ENCODE measurements around the gene APOA4.

Gene APOA4

DNA sequence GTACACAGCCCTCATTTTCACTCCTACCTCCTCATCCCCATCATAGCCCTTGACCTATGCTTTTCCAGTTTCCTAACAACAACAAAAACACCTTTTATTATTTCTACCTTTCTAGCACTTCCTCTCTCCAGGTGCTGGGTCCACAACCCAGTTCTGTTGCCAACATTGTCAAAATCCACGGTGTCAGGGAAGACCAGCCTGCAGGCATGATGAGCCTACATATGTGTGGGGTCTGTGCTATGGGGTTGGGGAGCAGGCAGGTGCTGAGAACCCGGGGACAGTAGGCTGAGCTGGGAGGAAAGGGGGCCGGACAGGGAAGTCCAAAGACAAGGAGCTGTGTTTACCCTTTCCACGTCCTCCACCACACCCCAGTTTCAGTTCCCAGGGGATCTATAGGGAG is 34.6 kb downstream of the APOA4 start:
- DNase-seq = no peak
- H3K4me3 ChIP-seq (ENCODE audit: low read depth, low read length) = peak overlapping the region; percentile 85
- H3K27ac ChIP-seq = no peak overlapping the region; the same call in 1 of the 2 replicates
- TF ChIP-seq, protein P1, sequence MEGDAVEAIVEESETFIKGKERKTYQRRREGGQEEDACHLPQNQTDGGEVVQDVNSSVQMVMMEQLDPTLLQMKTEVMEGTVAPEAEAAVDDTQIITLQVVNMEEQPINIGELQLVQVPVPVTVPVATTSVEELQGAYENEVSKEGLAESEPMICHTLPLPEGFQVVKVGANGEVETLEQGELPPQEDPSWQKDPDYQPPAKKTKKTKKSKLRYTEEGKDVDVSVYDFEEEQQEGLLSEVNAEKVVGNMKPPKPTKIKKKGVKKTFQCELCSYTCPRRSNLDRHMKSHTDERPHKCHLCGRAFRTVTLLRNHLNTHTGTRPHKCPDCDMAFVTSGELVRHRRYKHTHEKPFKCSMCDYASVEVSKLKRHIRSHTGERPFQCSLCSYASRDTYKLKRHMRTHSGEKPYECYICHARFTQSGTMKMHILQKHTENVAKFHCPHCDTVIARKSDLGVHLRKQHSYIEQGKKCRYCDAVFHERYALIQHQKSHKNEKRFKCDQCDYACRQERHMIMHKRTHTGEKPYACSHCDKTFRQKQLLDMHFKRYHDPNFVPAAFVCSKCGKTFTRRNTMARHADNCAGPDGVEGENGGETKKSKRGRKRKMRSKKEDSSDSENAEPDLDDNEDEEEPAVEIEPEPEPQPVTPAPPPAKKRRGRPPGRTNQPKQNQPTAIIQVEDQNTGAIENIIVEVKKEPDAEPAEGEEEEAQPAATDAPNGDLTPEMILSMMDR (IDR thresholded peaks at IDR 0.05; ENCODE audit: low read depth, low read length) = no peak
- peaks cover 33% of the 10 kb centered on the region for H3K36me3 ChIP-seq
- no peaks in the 10 kb centered on the region for H3K27me3 ChIP-seq (ENCODE audit: insufficient read depth, low read depth, severe bottlenecking)
- no peaks in the 10 kb centered on the region for H3K9me3 ChIP-seq (ENCODE audit: severe bottlenecking)

DNA sequence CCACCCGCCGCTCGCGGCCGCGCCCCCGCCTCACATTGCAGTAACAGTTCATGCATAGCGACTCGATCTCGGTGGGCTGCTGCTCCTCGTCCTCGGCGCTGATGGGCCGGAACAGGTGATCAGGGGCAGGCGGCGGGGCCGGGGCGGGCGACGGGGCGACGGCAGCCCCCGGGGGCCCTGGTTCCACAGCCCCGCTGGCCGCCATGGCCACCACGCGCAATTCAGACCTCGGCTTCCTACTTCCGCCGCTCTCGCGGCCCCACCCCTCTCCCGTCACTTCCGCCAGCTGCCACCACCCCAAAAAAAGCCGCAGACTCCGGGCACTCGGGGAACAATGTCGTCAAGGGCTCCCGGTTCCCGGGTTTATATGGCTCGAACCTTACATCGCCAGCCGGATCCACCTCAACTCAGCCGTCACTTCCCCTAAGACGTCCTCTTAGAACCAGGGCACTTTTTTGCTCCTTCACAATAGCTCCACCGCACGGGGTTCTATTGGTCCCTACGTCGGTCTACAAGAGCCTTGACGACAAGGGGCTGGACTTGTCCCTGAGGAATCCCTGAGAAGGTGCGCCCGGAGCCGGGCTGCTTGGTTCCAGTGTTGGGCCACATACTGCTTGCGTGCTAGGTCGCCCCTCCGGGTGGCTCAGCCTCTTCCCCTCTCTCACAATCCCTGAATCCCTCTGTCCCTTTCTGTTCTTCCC is 35.2 kb downstream of the APOA4 start, which contains the start of gene ZPR1:
Gene ZPR1, minus strand, starts transcription at position 238 of the 701 bp plus-strand sequence. Its CDS starts 33 bp downstream, at position 205.
- Histone ChIP-seq H3K27ac (peak within 1 kb of the TSS; percentile 47), H3K36me3 (peaks cover 39% of the 10 kb centered on the region), H3K9me3 (ENCODE audit: severe bottlenecking) (no peaks in the 10 kb centered on the region), H3K4me3 (ENCODE audit: low read depth, low read length) (peak within 1 kb of the TSS; percentile 85), H3K27me3 (ENCODE audit: insufficient read depth, low read depth, severe bottlenecking) (no peaks in the 10 kb centered on the region)
- TF ChIP-seq, protein P1 (IDR thresholded peaks at IDR 0.05; ENCODE audit: low read depth, low read length) = no peak
- peak; percentile 67 for DNase-seq

DNA sequence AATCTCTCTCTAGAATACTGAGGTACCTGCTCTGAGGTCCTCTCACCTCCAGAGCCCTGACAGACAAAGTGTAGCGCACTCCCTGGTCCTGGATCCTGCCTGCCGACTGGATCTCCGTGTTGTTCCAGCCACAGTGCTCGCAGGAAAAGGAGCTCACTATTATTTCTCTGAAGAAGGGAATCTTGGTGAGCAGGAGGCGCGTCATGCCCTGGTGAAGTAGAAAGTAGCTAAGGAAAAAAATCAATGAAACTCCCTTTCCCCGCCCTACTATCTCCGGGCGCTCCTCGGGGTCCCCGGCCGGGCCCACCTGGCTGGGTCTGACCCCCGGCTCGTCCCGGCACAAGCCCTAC is 35.7 kb downstream of the APOA4 start:
- Histone ChIP-seq H3K36me3 (peaks cover 45% of the 10 kb centered on the region), H3K9me3 (ENCODE audit: severe bottlenecking) (no peaks in the 10 kb centered on the region), H3K27me3 (ENCODE audit: insufficient read depth, low read depth, severe bottlenecking) (no peaks in the 10 kb centered on the region), H3K4me3 (ENCODE audit: low read depth, low read length) (peak overlapping the region; percentile 85), H3K27ac (peak overlapping the region; percentile 47)
- DNase-seq = no peak
- TF ChIP-seq, protein P1 (IDR thresholded peaks at IDR 0.05; ENCODE audit: low read depth, low read length) = no peak

DNA sequence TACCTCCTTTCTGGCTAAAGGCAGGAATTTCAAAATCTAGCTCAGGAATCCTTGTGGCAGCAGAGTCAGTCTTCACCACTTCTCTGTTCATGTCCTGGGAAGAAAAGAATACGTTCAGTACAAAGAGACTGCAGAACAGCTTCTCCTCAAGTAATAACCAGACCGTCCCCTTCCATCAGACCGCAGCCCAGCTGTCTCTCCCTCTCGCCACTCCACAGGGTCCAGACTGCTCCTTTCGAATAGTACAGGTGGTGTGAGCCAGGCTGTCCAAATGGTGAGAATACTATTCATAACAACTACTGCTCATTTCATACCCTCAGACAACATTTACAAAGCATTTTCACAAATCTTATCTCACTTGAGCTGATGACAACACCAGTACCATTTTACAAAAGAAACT is 36.1 kb downstream of the APOA4 start:
- TF ChIP-seq, protein P1 (IDR thresholded peaks at IDR 0.05; ENCODE audit: low read depth, low read length) = no peak
- no peak for DNase-seq
- Histone ChIP-seq H3K4me3 (ENCODE audit: low read depth, low read length) (peak overlapping the region; percentile 85), H3K27ac (no peak overlapping the region), H3K27me3 (ENCODE audit: insufficient read depth, low read depth, severe bottlenecking) (no peaks in the 10 kb centered on the region), H3K9me3 (ENCODE audit: severe bottlenecking) (no peaks in the 10 kb centered on the region), H3K36me3 (peaks cover 49% of the 10 kb centered on the region)

DNA sequence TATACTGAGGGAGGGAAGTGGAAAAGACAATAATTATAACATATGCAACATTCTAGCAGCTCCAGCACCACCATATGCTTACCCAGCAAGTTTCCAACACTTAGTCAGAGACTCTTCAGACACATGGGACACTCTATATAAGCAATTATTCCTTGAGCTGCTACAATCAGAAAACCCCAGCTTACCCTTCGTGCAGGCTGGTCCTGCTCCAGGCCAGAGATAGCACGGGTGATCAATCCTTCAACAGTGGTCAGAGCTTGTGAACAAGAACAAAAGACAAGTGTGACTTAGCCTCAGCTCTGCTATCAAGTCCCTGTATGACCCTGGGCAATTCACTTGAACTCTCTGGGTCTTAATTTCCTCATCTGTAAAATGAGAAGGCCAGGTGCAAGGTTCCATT is 36.8 kb downstream of the APOA4 start:
- Histone ChIP-seq H3K4me3 (ENCODE audit: low read depth, low read length) (no peak overlapping the region), H3K27ac (no peak overlapping the region), H3K27me3 (ENCODE audit: insufficient read depth, low read depth, severe bottlenecking) (no peaks in the 10 kb centered on the region), H3K36me3 (peaks cover 53% of the 10 kb centered on the region), H3K9me3 (ENCODE audit: severe bottlenecking) (no peaks in the 10 kb centered on the region)
- TF ChIP-seq, protein P1 (IDR thresholded peaks at IDR 0.05; ENCODE audit: low read depth, low read length) = no peak
- no peak for DNase-seq

DNA sequence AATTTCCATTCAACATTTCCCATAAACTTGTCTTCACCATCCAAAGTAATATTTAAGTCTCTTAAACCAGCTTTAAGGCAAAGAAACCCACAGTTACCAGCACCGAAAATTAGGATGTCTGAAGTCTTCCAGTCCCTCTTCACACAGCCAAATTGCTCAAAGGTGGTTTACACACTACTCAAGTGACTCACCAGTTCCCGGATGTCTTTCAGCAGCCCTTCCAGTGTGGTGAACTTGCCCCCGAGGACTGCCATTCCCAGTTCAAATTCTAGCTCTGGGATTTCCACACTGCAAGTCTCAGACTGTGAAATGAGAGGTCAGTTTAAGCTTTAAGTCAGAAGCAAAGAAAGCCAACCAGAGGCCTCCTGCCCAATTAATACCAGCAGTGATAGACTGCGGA is 40.4 kb downstream of the APOA4 start:
- Histone ChIP-seq H3K27me3 (ENCODE audit: insufficient read depth, low read depth, severe bottlenecking) (no peaks in the 10 kb centered on the region), H3K4me3 (ENCODE audit: low read depth, low read length) (no peak overlapping the region), H3K27ac (no peak overlapping the region), H3K9me3 (ENCODE audit: severe bottlenecking) (no peaks in the 10 kb centered on the region), H3K36me3 (peaks cover 73% of the 10 kb centered on the region)
- TF ChIP-seq, protein P1 (IDR thresholded peaks at IDR 0.05; ENCODE audit: low read depth, low read length) = no peak
- no peak for DNase-seq
